Upper lobe of left lung (tissue), 6 donors: ENCODE data around the gene RHOV. TPM values are rescaled to one million over a fixed set of nuclear protein-coding genes. Genes with fewer than 3 reads are reported as not detected.
A peak's percentile ranks its signal among the peaks of the same experiment; 100 is the strongest.

Experiments
- ATAC-seq, 2 donors: fragments of 200-7000 bp; cut with Tn5 transposase; one replicate each; pipeline ENCODE4 v1.9.1; 2022; ENCODE audit warnings: mild to moderate bottlenecking in 2 of 2, moderate library complexity in 2 of 2; ENCODE audit not compliant: low FRiP score in 2 of 2
- DNase-seq, 2 donors: peaks; one replicate each; pipeline ENCODE4 v3.0.0-alpha.2; 2019 to 2020
- H3K27ac ChIP-seq, 4 donors: fragments of 200-600 bp; sonication (generic); one replicate each; pipeline ENCODE4 v1.5.1; 2016 to 2019
- H3K27me3 ChIP-seq, 4 donors: fragments of 200-600 bp; sonication (generic); one replicate each; pipeline ENCODE4 v1.5.1; 2017 to 2019
- H3K36me3 ChIP-seq, 4 donors: fragments of 200-600 bp; sonication (generic); one replicate each; pipeline ENCODE4 v1.5.1; 2016 to 2019
- H3K4me1 ChIP-seq, 4 donors: fragments of 200-600 bp; sonication (generic); one replicate each; pipeline ENCODE4 v1.5.1; 2018 to 2019
- H3K4me3 ChIP-seq, 4 donors: fragments of 200-600 bp; sonication (generic); one replicate each; pipeline ENCODE4 v1.5.1; 2017 to 2019; ENCODE audit warnings: mild to moderate bottlenecking in 2 of 4, moderate library complexity in 1 of 4
- H3K9me3 ChIP-seq, 4 donors: fragments of 200-600 bp; sonication (generic); one replicate each; pipeline ENCODE4 v1.5.1; 2018 to 2019
- EP300 ChIP-seq, 4 donors: sonication (generic); formaldehyde crosslinking; IDR thresholded peaks; one replicate each; pipeline ENCODE4 v1.5.1; 2017; ENCODE audit warnings: antibody characterized with exemption in 4 of 4, control low read depth in 2 of 4
- POLR2A ChIP-seq, 4 donors: fragments of 450-650 bp; IDR thresholded peaks; one replicate each; pipeline ENCODE4 v1.5.1; 2016 to 2017; ENCODE audit warnings: antibody characterized with exemption in 4 of 4, mild to moderate bottlenecking in 2 of 4
- POLR2AphosphoS5 ChIP-seq, 2 donors: sonication (generic); formaldehyde crosslinking; IDR thresholded peaks; one replicate each; pipeline ENCODE4 v1.5.1; 2017; ENCODE audit warnings: antibody characterized with exemption in 2 of 2
- WGBS, 2 donors: methylation state at CpG; one replicate each; pipeline ENCODE4 v1.1.5; 2017 to 2018; 5-methylcytosine and 5-hydroxymethylcytosine counted together
- total RNA-seq, 6 donors: library from RNA; depleted of rRNA in 4 of 6; stranded (reverse); fragments of >200 nt in 4 of 6; gene quantifications; one replicate each; pipeline versions ENCODE4 v1.1.0 to v1.2.1, GENCODE V29; 2016 to 2021
- TF ChIP-seq, protein P1 (sequence below), 6 experiments: fragments of 450-650 bp in 4 of 6; fragments of 200-600 bp in 2 of 6; sonication (generic) in 2 of 6; IDR thresholded peaks; one replicate each; pipeline ENCODE4 v1.5.1; 2016 to 2019; ENCODE audit warnings: antibody characterized with exemption in 6 of 6
- donor health status: DM: no; HTN: no; CAD: no; lungs with moderate emphysema.
- donor health status: DM: no; HTN: yes; CAD: no; lungs with severe emphysema.

The RHOV gene
- total RNA-seq, 6 donors from 2014 or later, result 0.46 to 2.1 (median 0.77) TPM; not detected in 3

DNA sequence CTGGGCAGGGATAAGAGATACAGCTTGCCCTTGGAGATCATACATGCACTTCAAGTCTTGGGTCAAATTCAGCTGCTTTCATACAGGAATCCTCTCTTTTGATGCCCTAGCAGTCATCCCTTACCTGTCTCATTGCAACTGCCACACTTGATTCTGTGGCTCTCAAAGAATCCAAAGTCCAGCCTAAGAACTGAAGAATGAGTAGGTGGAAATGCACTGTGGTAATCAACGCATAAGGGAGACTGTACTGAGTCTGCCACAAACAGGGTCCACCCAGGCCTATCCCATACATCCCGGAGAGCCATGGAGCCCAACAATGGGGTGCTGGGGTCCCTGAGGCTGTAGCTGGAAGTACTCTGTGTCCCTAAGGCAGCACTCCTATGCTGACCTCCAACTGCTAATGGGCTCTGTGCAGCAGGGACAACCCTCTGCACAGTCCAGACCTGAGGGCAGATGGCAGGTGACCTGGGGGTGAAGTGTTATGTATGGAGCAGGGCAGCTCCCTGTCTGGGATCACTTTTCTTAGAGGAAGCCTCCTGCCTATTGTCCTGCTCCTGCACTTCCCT is 18.5 kb upstream of the RHOV start:
- Histone ChIP-seq H3K4me3 (no peak overlapping the region), H3K36me3 (peaks cover 0 to 18% (median 10%) of the 10 kb centered on the region in 4 donors), H3K4me1 (peaks cover 13 to 31% (median 21%) of the 10 kb centered on the region in 4 donors), H3K27me3 (no peaks in the 10 kb centered on the region), H3K9me3 (no peaks in the 10 kb centered on the region), H3K27ac (no peak overlapping the region)
- WGBS, 2 donors, result 80 to 83% methylated on average over 1 to 2 of the region's 2 CpGs
- TF ChIP-seq POLR2AphosphoS5 (IDR thresholded peaks at IDR 0.05), result no peak
- TF ChIP-seq, protein P1, sequence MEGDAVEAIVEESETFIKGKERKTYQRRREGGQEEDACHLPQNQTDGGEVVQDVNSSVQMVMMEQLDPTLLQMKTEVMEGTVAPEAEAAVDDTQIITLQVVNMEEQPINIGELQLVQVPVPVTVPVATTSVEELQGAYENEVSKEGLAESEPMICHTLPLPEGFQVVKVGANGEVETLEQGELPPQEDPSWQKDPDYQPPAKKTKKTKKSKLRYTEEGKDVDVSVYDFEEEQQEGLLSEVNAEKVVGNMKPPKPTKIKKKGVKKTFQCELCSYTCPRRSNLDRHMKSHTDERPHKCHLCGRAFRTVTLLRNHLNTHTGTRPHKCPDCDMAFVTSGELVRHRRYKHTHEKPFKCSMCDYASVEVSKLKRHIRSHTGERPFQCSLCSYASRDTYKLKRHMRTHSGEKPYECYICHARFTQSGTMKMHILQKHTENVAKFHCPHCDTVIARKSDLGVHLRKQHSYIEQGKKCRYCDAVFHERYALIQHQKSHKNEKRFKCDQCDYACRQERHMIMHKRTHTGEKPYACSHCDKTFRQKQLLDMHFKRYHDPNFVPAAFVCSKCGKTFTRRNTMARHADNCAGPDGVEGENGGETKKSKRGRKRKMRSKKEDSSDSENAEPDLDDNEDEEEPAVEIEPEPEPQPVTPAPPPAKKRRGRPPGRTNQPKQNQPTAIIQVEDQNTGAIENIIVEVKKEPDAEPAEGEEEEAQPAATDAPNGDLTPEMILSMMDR (IDR thresholded peaks at IDR 0.05), result no peak
- no peak for TF ChIP-seq EP300 (IDR thresholded peaks at IDR 0.05)
- no peak for TF ChIP-seq POLR2A (IDR thresholded peaks at IDR 0.05)
- no peak for DNase-seq
- ATAC-seq, result no peak

DNA sequence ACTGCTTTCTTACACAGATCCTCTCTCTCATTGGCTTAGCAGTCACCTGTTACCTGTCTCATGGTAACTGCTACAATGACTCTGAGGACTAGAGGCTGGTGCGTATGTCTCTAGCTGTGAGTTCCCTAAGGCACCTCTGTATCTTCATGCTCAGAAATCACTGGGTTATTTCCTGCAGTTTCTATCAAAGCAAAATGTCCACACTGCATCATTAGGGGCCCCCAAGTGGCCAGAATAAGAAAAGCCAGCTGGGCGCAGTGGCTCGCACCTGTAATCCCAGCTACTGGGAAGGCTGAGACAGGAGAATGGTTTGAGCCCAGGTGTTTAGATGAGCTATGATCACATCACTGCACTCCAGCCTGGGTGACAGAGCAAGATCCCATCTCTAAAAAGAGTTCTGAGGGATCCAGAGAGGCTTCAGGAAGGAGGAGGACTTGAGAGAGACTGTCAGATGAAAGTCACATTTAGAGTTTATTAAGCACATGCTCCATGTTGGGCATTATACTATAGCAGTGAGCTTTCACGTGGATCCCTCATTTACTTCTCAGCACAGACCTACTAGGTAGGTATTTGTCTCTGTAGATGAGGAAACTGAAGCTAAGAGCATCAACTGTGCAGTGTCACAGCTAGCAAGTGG is 17.9 kb upstream of the RHOV start:
- Histone ChIP-seq H3K9me3 (no peaks in the 10 kb centered on the region), H3K27me3 (no peaks in the 10 kb centered on the region), H3K4me1 (peaks cover 13 to 28% (median 21%) of the 10 kb centered on the region in 4 donors), H3K4me3 (no peak overlapping the region), H3K27ac (no peak overlapping the region), H3K36me3 (peaks cover 0 to 15% (median 9%) of the 10 kb centered on the region in 4 donors)
- DNase-seq (peak in 1 of 2 donors; percentile 55), ATAC-seq (no peak)
- no peak for TF ChIP-seq POLR2A (IDR thresholded peaks at IDR 0.05)
- TF ChIP-seq, protein P1 (IDR thresholded peaks at IDR 0.05), result peak in 5 of 6 experiments; percentile 60 to 65 (median 62)
- 16 to 22% methylated on average over 4 of the region's 4 CpGs for WGBS, 2 donors

DNA sequence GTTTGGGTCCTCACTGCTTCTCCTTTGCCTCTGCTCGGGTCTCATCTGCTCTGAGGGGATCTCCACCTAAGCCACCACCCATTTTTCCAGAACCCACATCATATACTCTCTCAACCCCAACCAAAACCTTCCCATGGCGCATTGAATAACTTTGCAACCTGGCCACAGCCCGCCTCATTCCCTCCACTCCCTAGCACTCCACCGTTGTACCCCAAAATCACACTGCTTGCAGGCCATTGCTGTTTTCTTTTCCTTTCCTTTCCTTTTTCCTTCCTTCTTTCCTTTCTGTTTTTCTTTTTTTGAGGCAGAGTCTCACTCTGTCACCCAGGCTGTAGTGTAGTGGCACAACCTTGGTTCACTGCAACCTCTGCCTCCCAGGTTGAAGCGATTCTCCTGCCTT is 17.1 kb upstream of the RHOV start:
- Histone ChIP-seq H3K9me3 (no peaks in the 10 kb centered on the region), H3K4me1 (peaks cover 13 to 25% (median 18%) of the 10 kb centered on the region in 4 donors), H3K36me3 (peaks cover 0 to 8% (median 2%) of the 10 kb centered on the region in 4 donors), H3K27me3 (no peaks in the 10 kb centered on the region), H3K4me3 (no peak overlapping the region), H3K27ac (no peak overlapping the region)
- DNase-seq (no peak), ATAC-seq (no peak)
- TF ChIP-seq POLR2AphosphoS5 (IDR thresholded peaks at IDR 0.05), result no peak
- TF ChIP-seq, protein P1 (IDR thresholded peaks at IDR 0.05), result no peak
- no peak for TF ChIP-seq EP300 (IDR thresholded peaks at IDR 0.05)
- TF ChIP-seq POLR2A (IDR thresholded peaks at IDR 0.05), result no peak
- WGBS, 2 donors, result 87 to 88% methylated on average over 5 of the region's 5 CpGs

DNA sequence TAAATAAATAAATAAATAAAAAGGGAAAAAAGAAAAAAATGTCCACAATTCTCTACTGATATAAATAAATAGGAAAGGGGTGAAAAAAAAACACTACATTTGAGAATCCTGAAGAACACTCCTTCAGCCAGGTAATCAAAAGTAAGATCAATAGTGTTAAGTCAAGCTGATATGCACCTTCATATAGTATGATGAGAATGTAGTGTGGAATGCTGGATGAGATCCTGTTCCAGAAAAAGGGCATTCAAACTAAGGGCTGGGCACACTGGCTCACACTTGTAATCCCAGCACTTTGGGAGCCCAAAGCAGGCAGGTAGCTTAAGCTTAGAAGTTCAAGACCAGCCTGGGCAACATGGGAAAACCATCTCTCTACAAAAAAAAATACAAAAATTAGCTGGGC is 15.1 kb upstream of the RHOV start:
- peaks cover 4 to 12% (median 6%) of the 10 kb centered on the region in 4 donors for H3K4me1 ChIP-seq
- H3K27ac ChIP-seq, result no peak overlapping the region
- ATAC-seq (no peak), DNase-seq (no peak)
- no peaks in the 10 kb centered on the region for H3K27me3 ChIP-seq
- H3K4me3 ChIP-seq, result no peak overlapping the region
- H3K36me3 ChIP-seq, result no peaks in the 10 kb centered on the region
- no peaks in the 10 kb centered on the region for H3K9me3 ChIP-seq
- no peak for TF ChIP-seq POLR2AphosphoS5 (IDR thresholded peaks at IDR 0.05)

DNA sequence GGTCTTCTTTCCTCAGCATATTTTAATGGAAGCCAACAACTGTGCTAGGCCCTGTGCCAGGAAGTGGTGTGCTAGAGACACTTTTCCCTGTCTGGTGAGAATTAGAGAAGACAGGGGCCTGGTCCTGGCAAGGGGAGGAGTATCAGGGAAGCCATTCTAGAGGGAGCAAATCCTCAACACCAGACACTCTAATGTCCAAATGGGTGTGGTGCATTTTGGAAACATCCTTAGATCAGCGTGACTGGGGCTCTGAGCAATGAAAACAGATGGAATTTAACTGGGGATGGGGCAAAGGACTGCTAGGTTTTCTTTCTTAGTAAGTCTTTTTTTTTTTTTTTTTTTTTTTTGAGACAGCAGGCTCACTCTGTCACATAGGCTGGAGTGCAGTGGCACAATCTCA is 12.6 kb upstream of the RHOV start:
- no peaks in the 10 kb centered on the region for H3K4me1 ChIP-seq
- TF ChIP-seq POLR2AphosphoS5 (IDR thresholded peaks at IDR 0.05) (no peak), POLR2A (IDR thresholded peaks at IDR 0.05) (no peak), EP300 (IDR thresholded peaks at IDR 0.05) (no peak)
- no peak for DNase-seq
- H3K27me3 ChIP-seq, result no peaks in the 10 kb centered on the region
- no peak for ATAC-seq
- 61 to 74% methylated on average over 1 of the region's 1 CpG for WGBS, 2 donors
- H3K27ac ChIP-seq, result no peak overlapping the region
- no peak overlapping the region for H3K4me3 ChIP-seq
- no peaks in the 10 kb centered on the region for H3K36me3 ChIP-seq
- no peaks in the 10 kb centered on the region for H3K9me3 ChIP-seq

DNA sequence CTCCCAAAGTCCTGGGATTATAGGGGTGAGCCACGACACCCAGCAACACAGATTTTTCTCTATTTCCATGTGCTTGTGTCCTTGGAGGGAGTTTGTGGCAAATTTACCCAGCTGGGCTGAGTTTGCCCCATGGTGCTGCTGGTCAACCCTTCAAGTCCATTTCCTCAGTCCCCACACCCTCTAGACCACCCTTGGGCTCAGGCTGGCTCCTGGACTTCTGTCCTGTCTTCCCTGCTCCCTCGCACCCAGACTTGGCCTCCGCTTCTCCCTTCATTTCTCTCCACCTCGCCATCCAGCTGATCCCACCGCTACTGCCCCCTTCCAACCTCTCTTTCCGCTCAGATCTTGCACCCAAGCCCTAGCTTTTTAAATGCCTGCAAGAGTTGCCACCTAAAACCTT is 7.3 kb upstream of the RHOV start:
- Histone ChIP-seq H3K9me3 (no peaks in the 10 kb centered on the region), H3K27ac (no peak overlapping the region), H3K27me3 (no peaks in the 10 kb centered on the region), H3K36me3 (no peaks in the 10 kb centered on the region), H3K4me3 (no peak overlapping the region), H3K4me1 (no peaks in the 10 kb centered on the region)
- ATAC-seq (no peak), DNase-seq (no peak)
- WGBS, 2 donors, result 88 to 96% methylated on average over 6 of the region's 6 CpGs
- TF ChIP-seq POLR2AphosphoS5 (IDR thresholded peaks at IDR 0.05) (no peak), POLR2A (IDR thresholded peaks at IDR 0.05) (no peak), EP300 (IDR thresholded peaks at IDR 0.05) (no peak)
- TF ChIP-seq, protein P1 (IDR thresholded peaks at IDR 0.05), result no peak
